Aorta (tissue), 5 donors: ENCODE results near the gene MACROD2. TPM values are rescaled to one million over a fixed set of nuclear protein-coding genes. Genes with fewer than 3 reads are reported as not detected.
"Not testable (repeated sequence)": the region's sequence is repeated elsewhere in the genome, so short reads cannot be mapped to it uniquely, and the experiment has no call there.

Source experiments
- ATAC-seq: fragments of 200-7000 bp; cut with Tn5 transposase; one replicate; pipeline ENCODE4 v1.9.1; 2022; ENCODE audit warnings: moderate library complexity; ENCODE audit not compliant: low FRiP score
- DNase-seq, 2 donors: peaks; one replicate each; pipeline ENCODE4 v3.0.0-alpha.2; 2020
- H3K27ac ChIP-seq, 2 donors: one replicate each; pipeline ENCODE4 v1.5.1; 2013; ENCODE audit warnings: low read length in 2 of 2, mild to moderate bottlenecking in 2 of 2, moderate library complexity in 2 of 2, control low read depth in 1 of 2, inconsistent platforms in 1 of 2, low read depth in 1 of 2
- H3K27me3 ChIP-seq, 2 donors: one replicate each; pipeline ENCODE4 v1.6.1; 2013; ENCODE audit warnings: control low read depth in 1 of 2, low read length in 1 of 2, mild to moderate bottlenecking in 1 of 2, moderate library complexity in 1 of 2; ENCODE audit not compliant: insufficient read depth in 2 of 2, control insufficient read depth in 1 of 2
- H3K36me3 ChIP-seq, 2 donors: one replicate each; pipeline ENCODE4 v1.6.1; 2013; ENCODE audit warnings: control low read depth in 1 of 2, low read length in 1 of 2, mild to moderate bottlenecking in 1 of 2; ENCODE audit not compliant: insufficient read depth in 2 of 2, control insufficient read depth in 1 of 2
- H3K4me1 ChIP-seq, 2 donors: one replicate each; pipeline ENCODE4 v1.6.1; 2013; ENCODE audit warnings: low read length in 2 of 2, control low read depth in 1 of 2, mild to moderate bottlenecking in 1 of 2, moderate library complexity in 1 of 2; ENCODE audit not compliant: insufficient read depth in 2 of 2, control insufficient read depth in 1 of 2
- H3K4me3 ChIP-seq, 2 donors: one replicate each; pipeline ENCODE4 v1.5.1; 2013; ENCODE audit warnings: low read length in 2 of 2, control low read depth in 1 of 2, mild to moderate bottlenecking in 1 of 2
- H3K9me3 ChIP-seq: one replicate; pipeline ENCODE4 v1.6.1; 2013; ENCODE audit warnings: mild to moderate bottlenecking, low read length; ENCODE audit not compliant: control insufficient read depth
- WGBS, 2 donors: extraction: QIAGEN DNeasy Blood & Tissue Kit; methylation state at CpG; one replicate each; pipeline ENCODE4 v1.1.7; 2013; 5-methylcytosine and 5-hydroxymethylcytosine counted together
- intact Hi-C, 2 donors: fragments of 100-400 bp; cut with DNase I; formaldehyde crosslinking; loops; one replicate each; pipeline versions ENCODE4 v1.14.2 to v1.15.0; 2022
- polyA plus RNA-seq, 2 donors: library from polyadenylated mRNA; stranded (reverse); fragments of 200-250 nt; gene quantifications; one replicate each; pipeline ENCODE4 v1.2.3, GENCODE V29; 2013
- total RNA-seq, 2 donors: library from RNA; stranded (reverse); fragmentation: NEBNext Ultra II Directional; extraction: Animal tissue kit (Norgen Biotek cat#: 25700); gene quantifications; one replicate each; pipeline ENCODE4 v1.2.1, GENCODE V29; 2021
- donor health status: healthy with polysubstance abuse.
- donor health status: Bipolar disorder and iron deficiency.
- donor health status: DM: no; HTN: no; CAD: no.
- donor health status: DM: no; HTN: no; CAD: no.
- donor health status: DM: yes; HTN: yes; CAD: no.

Gene MACROD2
- total and polyA plus RNA-seq, 4 donors: 0.90 to 11.2 (median 4.8) TPM

GRCh38 chr20:15191082-15191723 is 1195.9 kb downstream of the MACROD2 start:
- H3K9me3 ChIP-seq: no peaks in the 10 kb centered on the region
- H3K36me3 ChIP-seq: no peaks in the 10 kb centered on the region
- no peak overlapping the region for H3K4me3 ChIP-seq
- DNase-seq (no peak), ATAC-seq (no peak)
- no peak overlapping the region for H3K27ac ChIP-seq
- intact Hi-C loops: no loop called here
- peaks cover 0 to 3% of the 10 kb centered on the region in 2 donors for H3K27me3 ChIP-seq
- no peaks in the 10 kb centered on the region for H3K4me1 ChIP-seq
- 66 to 72% methylated on average over 4 of the region's 4 CpGs for WGBS, 2 donors

GRCh38 chr20:15195378-15195777 is 1200.1 kb downstream of the MACROD2 start:
- Histone ChIP-seq H3K27me3 (peaks cover 0 to 3% of the 10 kb centered on the region in 2 donors), H3K27ac (no peak overlapping the region), H3K36me3 (no peaks in the 10 kb centered on the region), H3K4me1 (no peaks in the 10 kb centered on the region), H3K9me3 (no peaks in the 10 kb centered on the region), H3K4me3 (no peak overlapping the region)
- ATAC-seq (no peak), DNase-seq (no peak)
- 97 to 98% methylated on average over 4 of the region's 4 CpGs for WGBS, 2 donors
- intact Hi-C loops: no loop called here

- Histone ChIP-seq H3K9me3 (no peaks in the 10 kb centered on the region), H3K36me3 (no peaks in the 10 kb centered on the region), H3K4me3 (no peak overlapping the region), H3K27ac (no peak overlapping the region), H3K4me1 (no peaks in the 10 kb centered on the region), H3K27me3 (peaks cover 0 to 3% of the 10 kb centered on the region in 2 donors)
- DNase-seq (no peak), ATAC-seq (no peak)
- 58 to 59% methylated on average over 3 of the region's 3 CpGs for WGBS, 2 donors
- intact Hi-C loops: no loop called here
Measured at GRCh38 chr20:15196547-15197255, 1201.4 kb downstream of the MACROD2 start.

- H3K4me3 ChIP-seq, H3K36me3 ChIP-seq, ATAC-seq, intact Hi-C loops, H3K27ac ChIP-seq, H3K9me3 ChIP-seq, H3K4me1 ChIP-seq, H3K27me3 ChIP-seq, DNase-seq: not testable (repeated sequence)
- 95 to 96% methylated on average over 10 of the region's 10 CpGs for WGBS, 2 donors
Measured at GRCh38 chr20:15198017-15198416, 1202.7 kb downstream of the MACROD2 start.

- no peak overlapping the region for H3K27ac ChIP-seq
- 73 to 75% methylated on average over 1 of the region's 1 CpG for WGBS, 2 donors
- intact Hi-C loops: no loop called here
- H3K9me3 ChIP-seq: no peaks in the 10 kb centered on the region
- DNase-seq (no peak), ATAC-seq (no peak)
- H3K27me3 ChIP-seq: no peaks in the 10 kb centered on the region
- no peak overlapping the region for H3K4me3 ChIP-seq
- H3K36me3 ChIP-seq: no peaks in the 10 kb centered on the region
- H3K4me1 ChIP-seq: no peaks in the 10 kb centered on the region
Measured at GRCh38 chr20:15199698-15200097, 1204.4 kb downstream of the MACROD2 start.

GRCh38 chr20:15200147-15200565 is 1204.8 kb downstream of the MACROD2 start:
- ATAC-seq: no peak
- Histone ChIP-seq H3K4me3 (no peak overlapping the region), H3K9me3 (no peaks in the 10 kb centered on the region), H3K27me3 (no peaks in the 10 kb centered on the region), H3K36me3 (no peaks in the 10 kb centered on the region), H3K4me1 (no peaks in the 10 kb centered on the region), H3K27ac (no peak overlapping the region)
- DNase-seq: no peak
- intact Hi-C loops: no loop called here
- WGBS, 2 donors: 92 to 97% methylated on average over 1 of the region's 1 CpG

GRCh38 chr20:15201602-15202001 is 1206.3 kb downstream of the MACROD2 start:
- H3K4me1 ChIP-seq: no peaks in the 10 kb centered on the region
- no peaks in the 10 kb centered on the region for H3K27me3 ChIP-seq
- no peaks in the 10 kb centered on the region for H3K36me3 ChIP-seq
- DNase-seq (no peak), ATAC-seq (no peak)
- H3K27ac ChIP-seq: no peak overlapping the region
- intact Hi-C loops: no loop called here
- no peaks in the 10 kb centered on the region for H3K9me3 ChIP-seq
- 80 to 92% methylated on average over 1 of the region's 1 CpG for WGBS, 2 donors
- H3K4me3 ChIP-seq: no peak overlapping the region

- no peaks in the 10 kb centered on the region for H3K36me3 ChIP-seq
- intact Hi-C loops: no loop called here
- no peak overlapping the region for H3K4me3 ChIP-seq
- no peaks in the 10 kb centered on the region for H3K9me3 ChIP-seq
- H3K27me3 ChIP-seq: no peaks in the 10 kb centered on the region
- ATAC-seq: no peak
- H3K27ac ChIP-seq: no peak overlapping the region
- no peaks in the 10 kb centered on the region for H3K4me1 ChIP-seq
- no peak for DNase-seq
- WGBS, 2 donors: 92 to 95% methylated on average over 5 of the region's 5 CpGs
Measured at GRCh38 chr20:15204234-15204633, 1208.9 kb downstream of the MACROD2 start.

- no peaks in the 10 kb centered on the region for H3K27me3 ChIP-seq
- no peaks in the 10 kb centered on the region for H3K36me3 ChIP-seq
- no peak overlapping the region for H3K4me3 ChIP-seq
- no peak overlapping the region for H3K27ac ChIP-seq
- DNase-seq: no peak
- 85 to 86% methylated on average over 2 of the region's 2 CpGs for WGBS, 2 donors
- intact Hi-C loops: no loop called here
- ATAC-seq: no peak
- no peaks in the 10 kb centered on the region for H3K9me3 ChIP-seq
- no peaks in the 10 kb centered on the region for H3K4me1 ChIP-seq
Measured at GRCh38 chr20:15205028-15205427, 1209.7 kb downstream of the MACROD2 start.
